ENCODE data around the gene GUCA1A. TPM values are rescaled to one million over a fixed set of nuclear protein-coding genes. Genes with fewer than 3 reads are reported as not detected.
"Not testable (repeated sequence)": the region's sequence is repeated elsewhere in the genome, so short reads cannot be mapped to it uniquely, and the experiment has no call there.

The GUCA1A gene
- total RNA-seq, 3 donors from 2014 or later (not counting 1 experiment from before 2014, with no cell fraction given) = not detected

DNA sequence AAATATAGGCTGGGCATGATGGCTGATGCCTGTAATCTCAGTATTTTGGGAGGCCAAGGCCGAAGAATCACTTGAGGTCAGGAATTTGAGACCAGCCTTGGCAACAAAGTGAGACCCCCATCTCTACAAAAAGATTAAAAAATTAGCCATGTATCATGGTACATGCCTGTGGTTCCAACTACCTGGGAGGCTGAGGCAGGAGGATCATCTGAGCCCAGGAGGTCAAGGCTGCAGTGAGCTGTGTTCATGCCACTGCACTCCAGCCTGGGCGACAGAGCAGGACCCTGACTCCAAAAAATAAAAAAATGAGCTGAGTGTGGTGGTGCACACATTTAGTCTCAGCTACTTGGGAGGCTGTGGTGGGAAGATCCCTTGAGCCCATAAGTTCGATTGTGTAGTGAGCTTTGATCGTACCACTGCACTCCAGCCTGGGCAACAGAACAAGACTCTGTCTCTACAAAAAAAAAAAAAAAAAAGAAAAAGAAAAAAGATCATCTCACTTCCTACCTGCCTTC lies 31.7 kb downstream of the GUCA1A start:
- Mint-ChIP-seq H3K9me3 (no peaks in the 10 kb centered on the region), H3K4me1 (no peaks in the 10 kb centered on the region), H3K4me3 (no peak overlapping the region), H3K36me3 (peaks cover 6% of the 10 kb centered on the region), H3K27ac (no peak overlapping the region), H3K27me3 (ENCODE audit: low read depth in 2 of 2) (no peaks in the 10 kb centered on the region)
- DNase-seq (no peak), ATAC-seq (no peak)
- TF ChIP-seq, protein P1, sequence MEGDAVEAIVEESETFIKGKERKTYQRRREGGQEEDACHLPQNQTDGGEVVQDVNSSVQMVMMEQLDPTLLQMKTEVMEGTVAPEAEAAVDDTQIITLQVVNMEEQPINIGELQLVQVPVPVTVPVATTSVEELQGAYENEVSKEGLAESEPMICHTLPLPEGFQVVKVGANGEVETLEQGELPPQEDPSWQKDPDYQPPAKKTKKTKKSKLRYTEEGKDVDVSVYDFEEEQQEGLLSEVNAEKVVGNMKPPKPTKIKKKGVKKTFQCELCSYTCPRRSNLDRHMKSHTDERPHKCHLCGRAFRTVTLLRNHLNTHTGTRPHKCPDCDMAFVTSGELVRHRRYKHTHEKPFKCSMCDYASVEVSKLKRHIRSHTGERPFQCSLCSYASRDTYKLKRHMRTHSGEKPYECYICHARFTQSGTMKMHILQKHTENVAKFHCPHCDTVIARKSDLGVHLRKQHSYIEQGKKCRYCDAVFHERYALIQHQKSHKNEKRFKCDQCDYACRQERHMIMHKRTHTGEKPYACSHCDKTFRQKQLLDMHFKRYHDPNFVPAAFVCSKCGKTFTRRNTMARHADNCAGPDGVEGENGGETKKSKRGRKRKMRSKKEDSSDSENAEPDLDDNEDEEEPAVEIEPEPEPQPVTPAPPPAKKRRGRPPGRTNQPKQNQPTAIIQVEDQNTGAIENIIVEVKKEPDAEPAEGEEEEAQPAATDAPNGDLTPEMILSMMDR (IDR thresholded peaks at IDR 0.05) = no peak
- Histone ChIP-seq H3K4me3 (ENCODE audit: low read length) (no peak overlapping the region), H3K36me3 (ENCODE audit: control insufficient read depth, insufficient read depth, low read length) (peaks cover 34% of the 10 kb centered on the region), H3K27ac (ENCODE audit: low read length) (no peak overlapping the region), H3K9me3 (ENCODE audit: control insufficient read depth, insufficient read depth, low read length) (no peaks in the 10 kb centered on the region), H3K4me1 (ENCODE audit: control insufficient read depth, insufficient read depth, low read length) (no peaks in the 10 kb centered on the region), H3K27me3 (ENCODE audit: control insufficient read depth, insufficient read depth, low read length) (no peaks in the 10 kb centered on the region)
- WGBS (ENCODE audit: insufficient coverage) = 96% methylated on average over 4 of the region's 4 CpGs
- intact Hi-C loops (cut with micrococcal nuclease) = no loop called here

DNA sequence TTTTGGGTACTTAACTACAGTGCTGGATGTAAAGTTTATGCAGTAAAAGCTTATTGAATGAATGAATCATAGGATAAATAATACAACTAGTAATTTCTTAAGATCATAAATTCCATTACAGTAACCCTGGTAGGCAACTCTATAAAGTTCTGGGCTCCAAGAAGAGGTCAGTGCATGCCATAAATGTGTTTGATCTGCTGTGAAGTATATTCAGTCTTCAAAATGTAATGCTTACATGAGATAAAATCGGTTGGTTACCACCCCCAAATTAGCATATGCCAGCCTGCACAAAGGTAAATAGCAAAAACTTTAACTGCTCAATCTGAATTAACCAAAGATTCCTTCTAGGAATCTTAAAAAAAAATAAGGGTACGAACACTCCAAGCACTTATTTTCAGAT lies 34.4 kb downstream of the GUCA1A start:
- H3K36me3 ChIP-seq (ENCODE audit: control insufficient read depth, insufficient read depth, low read length) = peaks cover 57% of the 10 kb centered on the region
- H3K27ac Mint-ChIP-seq = not testable (repeated sequence)
- WGBS (ENCODE audit: insufficient coverage) = 83% methylated on average over 2 of the region's 2 CpGs

DNA sequence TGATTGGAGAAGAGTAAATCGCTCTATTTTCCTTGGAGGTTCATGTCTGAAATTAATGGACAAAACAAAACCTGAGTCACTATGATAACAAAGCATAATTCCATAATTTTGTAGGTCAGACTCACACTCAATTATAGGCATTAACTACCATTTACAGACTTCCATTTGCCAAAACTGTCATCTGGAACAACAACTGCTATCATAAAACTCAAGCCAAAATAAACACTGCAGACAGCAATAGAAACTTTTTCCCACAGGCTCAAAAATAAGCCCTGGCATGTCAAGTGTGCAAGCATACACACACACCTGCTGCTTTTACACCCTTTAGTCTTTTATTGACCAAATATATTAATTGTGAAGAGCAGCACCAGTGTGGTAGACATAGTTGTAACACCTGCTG lies 37.4 kb downstream of the GUCA1A start:
- peaks cover 5% of the 10 kb centered on the region in 2 donors for H3K4me1 Mint-ChIP-seq

More for the DNA sequence above, 34.4 kb downstream of the GUCA1A start:
- DNase-seq; ATAC-seq; H3K9me3 Mint-ChIP-seq; H3K4me1 ChIP-seq (ENCODE audit: control insufficient read depth, insufficient read depth, low read length); H3K36me3 Mint-ChIP-seq; H3K27me3 ChIP-seq (ENCODE audit: control insufficient read depth, insufficient read depth, low read length); H3K27me3 Mint-ChIP-seq (ENCODE audit: low read depth in 2 of 2); H3K4me3 Mint-ChIP-seq; intact Hi-C loops (cut with micrococcal nuclease); H3K9me3 ChIP-seq (ENCODE audit: control insufficient read depth, insufficient read depth, low read length); H3K4me3 ChIP-seq (ENCODE audit: low read length); H3K27ac ChIP-seq (ENCODE audit: low read length); H3K4me1 Mint-ChIP-seq: not testable (repeated sequence)

DNA sequence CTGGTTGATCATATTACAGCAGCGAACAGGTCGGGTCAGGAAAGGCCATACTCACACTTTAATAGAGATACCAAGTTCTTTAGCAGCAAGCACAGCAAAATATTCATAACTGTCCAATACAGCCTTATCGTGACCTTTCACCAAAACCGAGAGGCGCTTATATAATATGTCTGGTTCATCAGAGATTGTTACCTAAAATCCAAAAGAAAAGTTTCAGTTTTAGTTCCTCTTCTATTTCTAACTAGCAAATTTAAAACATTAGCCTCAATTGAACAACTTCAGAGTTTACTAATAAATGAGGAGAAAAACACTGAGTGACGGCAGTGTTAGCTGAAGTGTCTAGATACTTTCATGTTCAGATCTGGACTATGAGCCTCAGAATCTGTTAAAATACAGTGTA lies 38.6 kb downstream of the GUCA1A start:
- no peaks in the 10 kb centered on the region for H3K9me3 ChIP-seq (ENCODE audit: control insufficient read depth, insufficient read depth, low read length)
- no peaks in the 10 kb centered on the region for H3K9me3 Mint-ChIP-seq
- H3K27me3 ChIP-seq (ENCODE audit: control insufficient read depth, insufficient read depth, low read length) = no peaks in the 10 kb centered on the region
- peaks cover 58% of the 10 kb centered on the region for H3K36me3 ChIP-seq (ENCODE audit: control insufficient read depth, insufficient read depth, low read length)
- peaks cover 5 to 13% of the 10 kb centered on the region in 2 donors for H3K4me1 Mint-ChIP-seq
- H3K27me3 Mint-ChIP-seq (ENCODE audit: low read depth in 2 of 2) = no peaks in the 10 kb centered on the region
- no peak overlapping the region for H3K4me3 ChIP-seq (ENCODE audit: low read length)
- ATAC-seq = no peak
- WGBS (ENCODE audit: insufficient coverage) = 92% methylated on average over 6 of the region's 6 CpGs
- intact Hi-C loops (cut with micrococcal nuclease) = no loop called here
- H3K27ac ChIP-seq (ENCODE audit: low read length) = no peak overlapping the region
- no peak overlapping the region for H3K27ac Mint-ChIP-seq
- peaks cover 11% of the 10 kb centered on the region for H3K4me1 ChIP-seq (ENCODE audit: control insufficient read depth, insufficient read depth, low read length)
- no peak for DNase-seq
- no peak overlapping the region for H3K4me3 Mint-ChIP-seq
- no peaks in the 10 kb centered on the region for H3K36me3 Mint-ChIP-seq
- TF ChIP-seq, protein P1 (IDR thresholded peaks at IDR 0.05) = no peak

More for the DNA sequence above, 37.4 kb downstream of the GUCA1A start:
- no peaks in the 10 kb centered on the region for H3K9me3 Mint-ChIP-seq
- H3K27me3 ChIP-seq (ENCODE audit: control insufficient read depth, insufficient read depth, low read length) = no peaks in the 10 kb centered on the region
- H3K36me3 Mint-ChIP-seq = peaks cover under 1% of the 10 kb centered on the region
- DNase-seq (no peak), ATAC-seq (no peak)
- no peaks in the 10 kb centered on the region for H3K9me3 ChIP-seq (ENCODE audit: control insufficient read depth, insufficient read depth, low read length)
- H3K4me3 ChIP-seq (ENCODE audit: low read length) = no peak overlapping the region
- H3K4me1 ChIP-seq (ENCODE audit: control insufficient read depth, insufficient read depth, low read length) = peaks cover 6% of the 10 kb centered on the region
- H3K4me3 Mint-ChIP-seq = no peak overlapping the region
- H3K27ac ChIP-seq (ENCODE audit: low read length) = no peak overlapping the region
- peaks cover 60% of the 10 kb centered on the region for H3K36me3 ChIP-seq (ENCODE audit: control insufficient read depth, insufficient read depth, low read length)
- H3K27ac Mint-ChIP-seq = no peak overlapping the region
- TF ChIP-seq, protein P1 (IDR thresholded peaks at IDR 0.05) = no peak
- no peaks in the 10 kb centered on the region for H3K27me3 Mint-ChIP-seq (ENCODE audit: low read depth in 2 of 2)
- no CpG with 5 or more reads among the region's 1 CpG for WGBS (ENCODE audit: insufficient coverage)
- intact Hi-C loops (cut with micrococcal nuclease) = no loop called here

Measured in natural killer cell (primary cell).